DND-41 (cell line): ENCODE measurements around the gene LMLN.

Source experiments
- ATAC-seq: fragments of 200-7000 bp; cut with Tn5 transposase; 3 replicates; pipeline ENCODE4 v1.9.1; 2021; ENCODE audit warnings: low read depth; ENCODE audit not compliant: insufficient read depth
- DNase-seq: peaks from one replicate; pipeline ENCODE4 v3.0.0-alpha.2; 2020
- H2AFZ ChIP-seq: 2 replicates; pipeline ENCODE4 v1.6.0; 2012; ENCODE audit warnings: low read depth, low read length
- H3K27ac ChIP-seq: 2 replicates; pipeline ENCODE4 v1.5.1; 2012; ENCODE audit warnings: low read length, inconsistent platforms
- H3K27me3 ChIP-seq: fragments of 200-600 bp; sonication (generic); 2 replicates; pipeline ENCODE4 v1.6.0; 2012; ENCODE audit warnings: low read length, mild to moderate bottlenecking, inconsistent platforms; ENCODE audit not compliant: insufficient read depth, poor library complexity
- H3K36me3 ChIP-seq: 2 replicates; pipeline ENCODE4 v1.5.1; 2012; ENCODE audit warnings: low read length, inconsistent platforms; ENCODE audit not compliant: insufficient read depth
- H3K4me1 ChIP-seq: 2 replicates; pipeline ENCODE4 v1.5.1; 2012; ENCODE audit warnings: mild to moderate bottlenecking, low read length; ENCODE audit not compliant: insufficient read depth
- H3K4me2 ChIP-seq: 2 replicates; pipeline ENCODE4 v1.6.0; 2012; ENCODE audit warnings: mild to moderate bottlenecking, moderate library complexity, low read length, inconsistent platforms; ENCODE audit not compliant: insufficient read depth
- H3K4me3 ChIP-seq, 2 experiments: fragments of 200-600 bp in 1 of 2; shearing (Covaris generic) in 1 of 2; 2 replicates each; pipeline ENCODE4 v1.5.1; 2012 to 2016; ENCODE audit warnings: inconsistent platforms in 2 of 2, low read length in 2 of 2, mild to moderate bottlenecking in 2 of 2, low read depth in 1 of 2, moderate library complexity in 1 of 2
- H3K79me2 ChIP-seq: 2 replicates; pipeline ENCODE4 v1.6.0; 2012; ENCODE audit warnings: low read length, inconsistent platforms; ENCODE audit not compliant: insufficient read depth
- H3K9ac ChIP-seq: 2 replicates; pipeline ENCODE4 v1.6.0; 2012; ENCODE audit warnings: low read depth, mild to moderate bottlenecking, inconsistent platforms, low read length, moderate library complexity
- H3K9me3 ChIP-seq: 2 replicates; pipeline ENCODE4 v1.5.1; 2012; ENCODE audit warnings: low read length, moderate library complexity, mild to moderate bottlenecking, inconsistent platforms; ENCODE audit not compliant: insufficient read depth, severe bottlenecking
- H4K20me1 ChIP-seq: 2 replicates; pipeline ENCODE4 v1.6.0; 2012; ENCODE audit warnings: low read length; ENCODE audit not compliant: insufficient read depth
- EZH2 ChIP-seq: IDR thresholded peaks from 3 replicates; pipeline ENCODE4 v1.6.1; 2012; ENCODE audit warnings: borderline replicate concordance, low read depth, mild to moderate bottlenecking, moderate library complexity, low read length, inconsistent platforms; ENCODE audit not compliant: severe bottlenecking
- TF ChIP-seq, protein P1 (sequence below): IDR thresholded peaks from 2 replicates; pipeline ENCODE4 v1.5.1; 2012; ENCODE audit warnings: borderline replicate concordance, low read length, moderate library complexity, mild to moderate bottlenecking; ENCODE audit not compliant: poor library complexity, severe bottlenecking; ENCODE audit errors: extremely low read depth

LMLN gene

DNA sequence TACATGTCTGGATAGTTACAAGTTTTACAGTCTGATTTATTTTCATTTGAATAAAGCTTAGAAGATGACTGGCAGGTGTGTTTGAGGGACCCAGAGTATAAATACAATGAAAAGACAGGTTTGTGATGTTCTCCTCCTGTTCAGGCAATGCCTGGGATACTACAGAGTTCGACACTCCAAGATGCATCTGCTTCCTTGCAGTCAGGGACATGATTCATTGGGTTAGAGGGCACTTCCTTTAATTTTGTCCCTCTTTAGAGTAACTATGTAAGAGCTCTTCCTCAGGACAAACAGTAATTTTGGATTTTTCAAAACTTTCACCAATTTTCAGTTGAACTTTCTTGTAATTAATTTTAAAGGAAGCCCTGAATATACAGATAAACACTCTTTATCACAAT lies 102.0 kb downstream of the LMLN start:
- Histone ChIP-seq H2AFZ (no peak overlapping the region), H3K27me3 (peaks cover 29% of the 10 kb centered on the region), H3K9me3 (no peaks in the 10 kb centered on the region), H3K27ac (no peak overlapping the region), H3K4me1 (no peaks in the 10 kb centered on the region), H3K36me3 (no peaks in the 10 kb centered on the region), H4K20me1 (no peaks in the 10 kb centered on the region), H3K79me2 (no peaks in the 10 kb centered on the region), H3K9ac (no peak overlapping the region), H3K4me2 (no peak overlapping the region), H3K4me3 (no peak overlapping the region)
- DNase-seq = no peak
- TF ChIP-seq, protein P1, sequence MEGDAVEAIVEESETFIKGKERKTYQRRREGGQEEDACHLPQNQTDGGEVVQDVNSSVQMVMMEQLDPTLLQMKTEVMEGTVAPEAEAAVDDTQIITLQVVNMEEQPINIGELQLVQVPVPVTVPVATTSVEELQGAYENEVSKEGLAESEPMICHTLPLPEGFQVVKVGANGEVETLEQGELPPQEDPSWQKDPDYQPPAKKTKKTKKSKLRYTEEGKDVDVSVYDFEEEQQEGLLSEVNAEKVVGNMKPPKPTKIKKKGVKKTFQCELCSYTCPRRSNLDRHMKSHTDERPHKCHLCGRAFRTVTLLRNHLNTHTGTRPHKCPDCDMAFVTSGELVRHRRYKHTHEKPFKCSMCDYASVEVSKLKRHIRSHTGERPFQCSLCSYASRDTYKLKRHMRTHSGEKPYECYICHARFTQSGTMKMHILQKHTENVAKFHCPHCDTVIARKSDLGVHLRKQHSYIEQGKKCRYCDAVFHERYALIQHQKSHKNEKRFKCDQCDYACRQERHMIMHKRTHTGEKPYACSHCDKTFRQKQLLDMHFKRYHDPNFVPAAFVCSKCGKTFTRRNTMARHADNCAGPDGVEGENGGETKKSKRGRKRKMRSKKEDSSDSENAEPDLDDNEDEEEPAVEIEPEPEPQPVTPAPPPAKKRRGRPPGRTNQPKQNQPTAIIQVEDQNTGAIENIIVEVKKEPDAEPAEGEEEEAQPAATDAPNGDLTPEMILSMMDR = no peak
- TF ChIP-seq EZH2 = no peak
- ATAC-seq = no peak

DNA sequence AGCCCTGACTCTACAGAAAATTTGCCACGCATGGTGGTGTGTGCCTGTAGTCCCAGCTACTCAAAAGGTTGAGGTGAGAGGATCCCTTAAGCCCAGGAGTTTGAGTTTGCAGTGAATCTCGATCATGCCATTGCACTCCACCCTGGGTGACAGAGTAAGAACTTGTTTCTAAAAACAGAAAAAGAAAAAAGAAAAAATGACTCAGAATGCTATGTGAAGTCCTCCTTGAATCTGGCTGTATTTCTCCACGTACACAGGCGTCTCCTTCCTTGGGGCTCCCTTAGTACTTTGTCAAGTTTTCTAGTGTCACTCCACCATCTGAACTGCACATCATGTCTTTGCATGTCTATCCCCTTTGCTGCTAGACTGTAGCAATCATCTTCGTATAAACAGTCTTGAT lies 104.4 kb downstream of the LMLN start:
- H3K9me3 ChIP-seq = no peaks in the 10 kb centered on the region
- no peak overlapping the region for H2AFZ ChIP-seq
- no peaks in the 10 kb centered on the region for H3K4me1 ChIP-seq
- H3K36me3 ChIP-seq = no peaks in the 10 kb centered on the region
- TF ChIP-seq, protein P1 = no peak
- TF ChIP-seq EZH2 = no peak
- H3K9ac ChIP-seq = no peak overlapping the region
- no peak overlapping the region for H3K4me3 ChIP-seq
- H3K4me2 ChIP-seq = no peak overlapping the region
- H3K79me2 ChIP-seq = no peaks in the 10 kb centered on the region
- peaks cover 24% of the 10 kb centered on the region for H3K27me3 ChIP-seq
- no peak overlapping the region for H3K27ac ChIP-seq
- H4K20me1 ChIP-seq = no peaks in the 10 kb centered on the region
- no peak for ATAC-seq
- DNase-seq = no peak

DNA sequence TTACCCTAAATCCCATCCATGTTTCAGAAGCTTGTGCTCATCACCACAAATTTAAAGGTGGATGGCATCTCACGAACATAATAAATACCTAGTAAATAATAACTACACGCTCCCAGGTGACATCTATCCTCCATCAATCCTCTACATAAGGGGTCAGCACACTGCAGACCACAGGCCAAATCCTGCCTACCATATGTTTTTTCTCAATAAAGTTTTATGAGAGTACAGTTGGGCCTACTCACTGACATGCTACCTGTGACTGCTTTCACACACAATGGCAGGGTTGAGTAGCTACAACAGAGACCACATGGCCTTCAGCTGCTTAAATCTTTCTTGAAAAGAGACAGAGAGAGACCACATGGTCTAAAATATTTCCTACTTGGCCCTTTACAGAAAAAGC lies 105.9 kb downstream of the LMLN start:
- TF ChIP-seq, protein P1 = no peak
- no peak for TF ChIP-seq EZH2
- no peak overlapping the region for H3K4me2 ChIP-seq
- H3K9ac ChIP-seq = no peak overlapping the region
- H3K36me3 ChIP-seq = no peaks in the 10 kb centered on the region
- no peak overlapping the region for H2AFZ ChIP-seq
- DNase-seq (no peak), ATAC-seq (no peak)
- H3K27me3 ChIP-seq = peaks cover 18% of the 10 kb centered on the region
- H3K9me3 ChIP-seq = no peaks in the 10 kb centered on the region
- no peaks in the 10 kb centered on the region for H3K4me1 ChIP-seq
- no peak overlapping the region for H3K4me3 ChIP-seq
- no peaks in the 10 kb centered on the region for H3K79me2 ChIP-seq
- H3K27ac ChIP-seq = no peak overlapping the region
- no peaks in the 10 kb centered on the region for H4K20me1 ChIP-seq

DNA sequence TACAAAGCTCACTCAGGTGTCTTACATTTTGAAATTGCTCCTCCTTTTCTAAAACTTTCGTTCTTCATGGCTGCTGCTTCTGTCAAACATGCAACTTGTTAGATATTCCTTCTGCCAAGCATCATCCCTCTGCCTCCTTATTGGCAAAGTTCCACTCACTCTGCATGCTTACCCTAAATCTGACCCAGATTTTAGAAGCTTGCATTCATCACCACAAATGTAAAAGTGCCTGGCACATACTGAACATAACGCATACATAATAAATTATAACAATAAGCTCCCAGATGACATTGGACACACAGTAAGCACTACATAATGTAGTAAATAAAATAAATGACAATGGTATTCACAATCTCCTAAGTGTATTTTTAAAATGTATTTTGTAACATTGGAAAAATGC lies 107.4 kb downstream of the LMLN start:
- Histone ChIP-seq H2AFZ (no peak overlapping the region), H3K4me2 (no peak overlapping the region), H3K4me1 (no peaks in the 10 kb centered on the region), H4K20me1 (no peaks in the 10 kb centered on the region), H3K36me3 (no peaks in the 10 kb centered on the region), H3K27me3 (peaks cover 9% of the 10 kb centered on the region), H3K27ac (no peak overlapping the region), H3K4me3 (no peak overlapping the region), H3K9me3 (no peaks in the 10 kb centered on the region), H3K79me2 (no peaks in the 10 kb centered on the region), H3K9ac (no peak overlapping the region)
- TF ChIP-seq, protein P1 = no peak
- no peak for TF ChIP-seq EZH2
- ATAC-seq (no peak), DNase-seq (no peak)
